ENCODE data around the gene PACRG.

The PACRG gene

GRCh38 chr6:163175301-163175700 lies 447.5 kb downstream of the PACRG start:
- Histone ChIP-seq H3K4me1 (ENCODE audit: low read depth, poor library complexity, severe bottlenecking) (no peaks in the 10 kb centered on the region), H3K27me3 (ENCODE audit: insufficient read depth, low read depth) (no peaks in the 10 kb centered on the region), H3K27ac (no peak overlapping the region), H3K9ac (no peak overlapping the region), H4K20me1 (ENCODE audit: insufficient read depth) (no peaks in the 10 kb centered on the region), H3K4me2 (no peak overlapping the region), H3K36me3 (ENCODE audit: insufficient read depth) (no peaks in the 10 kb centered on the region), H3K79me2 (ENCODE audit: insufficient read depth, low read depth) (no peaks in the 10 kb centered on the region), H3K4me3 (IDR thresholded peaks at IDR 0.05; ENCODE audit: insufficient read depth, low read depth, low read length) (no peak overlapping the region), H2AFZ (ENCODE audit: low read depth) (no peak overlapping the region)
- TF ChIP-seq CTCF (conservative IDR thresholded peaks at IDR 0.05; ENCODE audit: low read depth, low read length) = no peak

GRCh38 chr6:163176097-163176496 lies 448.3 kb downstream of the PACRG start:
- Histone ChIP-seq H3K27me3 (ENCODE audit: insufficient read depth, low read depth) (no peaks in the 10 kb centered on the region), H4K20me1 (ENCODE audit: insufficient read depth) (no peaks in the 10 kb centered on the region), H3K4me2 (no peak overlapping the region), H3K27ac (no peak overlapping the region), H2AFZ (ENCODE audit: low read depth) (no peak overlapping the region), H3K9ac (no peak overlapping the region), H3K4me3 (IDR thresholded peaks at IDR 0.05; ENCODE audit: insufficient read depth, low read depth, low read length) (no peak overlapping the region), H3K79me2 (ENCODE audit: insufficient read depth, low read depth) (no peaks in the 10 kb centered on the region), H3K36me3 (ENCODE audit: insufficient read depth) (no peaks in the 10 kb centered on the region), H3K4me1 (ENCODE audit: low read depth, poor library complexity, severe bottlenecking) (no peaks in the 10 kb centered on the region)
- no peak for TF ChIP-seq CTCF (conservative IDR thresholded peaks at IDR 0.05; ENCODE audit: low read depth, low read length)

GRCh38 chr6:163177007-163177406 lies 449.2 kb downstream of the PACRG start:
- no peaks in the 10 kb centered on the region for H3K27me3 ChIP-seq (ENCODE audit: insufficient read depth, low read depth)
- no peaks in the 10 kb centered on the region for H3K36me3 ChIP-seq (ENCODE audit: insufficient read depth)
- H2AFZ ChIP-seq (ENCODE audit: low read depth) = no peak overlapping the region
- H3K9ac ChIP-seq = no peak overlapping the region
- H4K20me1 ChIP-seq (ENCODE audit: insufficient read depth) = no peaks in the 10 kb centered on the region
- no peaks in the 10 kb centered on the region for H3K79me2 ChIP-seq (ENCODE audit: insufficient read depth, low read depth)
- no peak overlapping the region for H3K4me2 ChIP-seq
- no peak overlapping the region for H3K27ac ChIP-seq
- no peak overlapping the region for H3K4me3 ChIP-seq (IDR thresholded peaks at IDR 0.05; ENCODE audit: insufficient read depth, low read depth, low read length)
- no peak for TF ChIP-seq CTCF (conservative IDR thresholded peaks at IDR 0.05; ENCODE audit: low read depth, low read length)
- H3K4me1 ChIP-seq (ENCODE audit: low read depth, poor library complexity, severe bottlenecking) = no peaks in the 10 kb centered on the region

GRCh38 chr6:163177892-163178420 lies 450.2 kb downstream of the PACRG start:
- no peak for TF ChIP-seq CTCF (conservative IDR thresholded peaks at IDR 0.05; ENCODE audit: low read depth, low read length)
- no peak overlapping the region for H3K4me2 ChIP-seq
- H3K79me2 ChIP-seq (ENCODE audit: insufficient read depth, low read depth) = no peaks in the 10 kb centered on the region
- H3K27me3 ChIP-seq (ENCODE audit: insufficient read depth, low read depth) = no peaks in the 10 kb centered on the region
- H4K20me1 ChIP-seq (ENCODE audit: insufficient read depth) = no peaks in the 10 kb centered on the region
- H3K27ac ChIP-seq = no peak overlapping the region
- H2AFZ ChIP-seq (ENCODE audit: low read depth) = no peak overlapping the region
- H3K9ac ChIP-seq = no peak overlapping the region
- H3K4me3 ChIP-seq (IDR thresholded peaks at IDR 0.05; ENCODE audit: insufficient read depth, low read depth, low read length) = no peak overlapping the region
- no peaks in the 10 kb centered on the region for H3K4me1 ChIP-seq (ENCODE audit: low read depth, poor library complexity, severe bottlenecking)
- no peaks in the 10 kb centered on the region for H3K36me3 ChIP-seq (ENCODE audit: insufficient read depth)
